Measurements from ENCODE around the gene SHISA2.

The SHISA2 gene

GRCh38 chr13:26030331-26030730 lies 21.5 kb downstream of the SHISA2 start:
- no peaks in the 10 kb centered on the region for H3K79me2 ChIP-seq (ENCODE audit: insufficient read depth, low read length)
- peaks cover 22% of the 10 kb centered on the region for H3K4me1 ChIP-seq (ENCODE audit: insufficient read depth, low read length, poor library complexity, severe bottlenecking)
- H3F3A ChIP-seq (ENCODE audit: low read depth): no peaks in the 10 kb centered on the region
- H3K4me2 ChIP-seq (ENCODE audit: low read depth, low read length, poor library complexity, severe bottlenecking): no peak overlapping the region
- H3K27me3 ChIP-seq (ENCODE audit: insufficient read depth, low read length, poor library complexity, severe bottlenecking): no peaks in the 10 kb centered on the region
- peaks cover 11% of the 10 kb centered on the region; the same call in 1 of the 2 replicates for H3K9me3 ChIP-seq (ENCODE audit: insufficient read depth, low read depth, low read length)
- no peaks in the 10 kb centered on the region for H4K20me1 ChIP-seq (ENCODE audit: insufficient read depth, low read length, poor library complexity, severe bottlenecking)
- no peak for TF ChIP-seq CTCF (conservative IDR thresholded peaks at IDR 0.05; ENCODE audit: low read length)
- TF ChIP-seq EZH2phosphoT487 (IDR thresholded peaks at IDR 0.05; ENCODE audit: borderline replicate concordance): no peak
- H3K36me3 ChIP-seq (ENCODE audit: insufficient read depth, low read length): no peaks in the 10 kb centered on the region
- H3K4me3 ChIP-seq (ENCODE audit: low read length, poor library complexity, severe bottlenecking): no peak overlapping the region
- no peak overlapping the region for H3K9ac ChIP-seq (ENCODE audit: low read depth, low read length, poor library complexity, severe bottlenecking)
- no peak overlapping the region for H2AFZ ChIP-seq (ENCODE audit: low read length)
- H3K9me2 ChIP-seq (replicated peaks; ENCODE audit: low read depth, low read length): no peaks in the 10 kb centered on the region

- no peak overlapping the region for H2AFZ ChIP-seq (ENCODE audit: low read length)
- TF ChIP-seq EZH2phosphoT487 (IDR thresholded peaks at IDR 0.05; ENCODE audit: borderline replicate concordance) (no peak), CTCF (conservative IDR thresholded peaks at IDR 0.05; ENCODE audit: low read length) (no peak)
- no peaks in the 10 kb centered on the region for H3K9me2 ChIP-seq (replicated peaks; ENCODE audit: low read depth, low read length)
- H3K4me3 ChIP-seq (ENCODE audit: low read length, poor library complexity, severe bottlenecking): no peak overlapping the region
- no peaks in the 10 kb centered on the region for H3K27me3 ChIP-seq (ENCODE audit: insufficient read depth, low read length, poor library complexity, severe bottlenecking)
- H3K9me3 ChIP-seq (ENCODE audit: insufficient read depth, low read depth, low read length): peaks cover 11% of the 10 kb centered on the region; the same call in 1 of the 2 replicates
- no peaks in the 10 kb centered on the region for H4K20me1 ChIP-seq (ENCODE audit: insufficient read depth, low read length, poor library complexity, severe bottlenecking)
- H3K79me2 ChIP-seq (ENCODE audit: insufficient read depth, low read length): no peaks in the 10 kb centered on the region
- H3K9ac ChIP-seq (ENCODE audit: low read depth, low read length, poor library complexity, severe bottlenecking): no peak overlapping the region
- H3K36me3 ChIP-seq (ENCODE audit: insufficient read depth, low read length): no peaks in the 10 kb centered on the region
- H3F3A ChIP-seq (ENCODE audit: low read depth): no peaks in the 10 kb centered on the region
- H3K4me2 ChIP-seq (ENCODE audit: low read depth, low read length, poor library complexity, severe bottlenecking): no peak overlapping the region
- H3K4me1 ChIP-seq (ENCODE audit: insufficient read depth, low read length, poor library complexity, severe bottlenecking): peaks cover 22% of the 10 kb centered on the region
These were observed 22.2 kb downstream of the SHISA2 start for GRCh38 chr13:26029581-26030136.

GRCh38 chr13:26026211-26026610 lies 25.6 kb downstream of the SHISA2 start:
- Histone ChIP-seq H4K20me1 (ENCODE audit: insufficient read depth, low read length, poor library complexity, severe bottlenecking) (no peaks in the 10 kb centered on the region), H3K27me3 (ENCODE audit: insufficient read depth, low read length, poor library complexity, severe bottlenecking) (no peaks in the 10 kb centered on the region), H3K9ac (ENCODE audit: low read depth, low read length, poor library complexity, severe bottlenecking) (no peak overlapping the region), H3K9me3 (ENCODE audit: insufficient read depth, low read depth, low read length) (peaks cover 6% of the 10 kb centered on the region; the same call in 1 of the 2 replicates), H3F3A (ENCODE audit: low read depth) (no peaks in the 10 kb centered on the region), H3K4me3 (ENCODE audit: low read length, poor library complexity, severe bottlenecking) (no peak overlapping the region), H3K4me2 (ENCODE audit: low read depth, low read length, poor library complexity, severe bottlenecking) (no peak overlapping the region), H3K36me3 (ENCODE audit: insufficient read depth, low read length) (no peaks in the 10 kb centered on the region), H3K79me2 (ENCODE audit: insufficient read depth, low read length) (no peaks in the 10 kb centered on the region), H2AFZ (ENCODE audit: low read length) (peak overlapping the region; percentile 73), H3K9me2 (replicated peaks; ENCODE audit: low read depth, low read length) (no peaks in the 10 kb centered on the region), H3K4me1 (ENCODE audit: insufficient read depth, low read length, poor library complexity, severe bottlenecking) (peaks cover 27% of the 10 kb centered on the region)
- TF ChIP-seq CTCF (conservative IDR thresholded peaks at IDR 0.05; ENCODE audit: low read length) (no peak), EZH2phosphoT487 (IDR thresholded peaks at IDR 0.05; ENCODE audit: borderline replicate concordance) (no peak)
